ENCODE data around the gene THADA.

THADA gene

DNA sequence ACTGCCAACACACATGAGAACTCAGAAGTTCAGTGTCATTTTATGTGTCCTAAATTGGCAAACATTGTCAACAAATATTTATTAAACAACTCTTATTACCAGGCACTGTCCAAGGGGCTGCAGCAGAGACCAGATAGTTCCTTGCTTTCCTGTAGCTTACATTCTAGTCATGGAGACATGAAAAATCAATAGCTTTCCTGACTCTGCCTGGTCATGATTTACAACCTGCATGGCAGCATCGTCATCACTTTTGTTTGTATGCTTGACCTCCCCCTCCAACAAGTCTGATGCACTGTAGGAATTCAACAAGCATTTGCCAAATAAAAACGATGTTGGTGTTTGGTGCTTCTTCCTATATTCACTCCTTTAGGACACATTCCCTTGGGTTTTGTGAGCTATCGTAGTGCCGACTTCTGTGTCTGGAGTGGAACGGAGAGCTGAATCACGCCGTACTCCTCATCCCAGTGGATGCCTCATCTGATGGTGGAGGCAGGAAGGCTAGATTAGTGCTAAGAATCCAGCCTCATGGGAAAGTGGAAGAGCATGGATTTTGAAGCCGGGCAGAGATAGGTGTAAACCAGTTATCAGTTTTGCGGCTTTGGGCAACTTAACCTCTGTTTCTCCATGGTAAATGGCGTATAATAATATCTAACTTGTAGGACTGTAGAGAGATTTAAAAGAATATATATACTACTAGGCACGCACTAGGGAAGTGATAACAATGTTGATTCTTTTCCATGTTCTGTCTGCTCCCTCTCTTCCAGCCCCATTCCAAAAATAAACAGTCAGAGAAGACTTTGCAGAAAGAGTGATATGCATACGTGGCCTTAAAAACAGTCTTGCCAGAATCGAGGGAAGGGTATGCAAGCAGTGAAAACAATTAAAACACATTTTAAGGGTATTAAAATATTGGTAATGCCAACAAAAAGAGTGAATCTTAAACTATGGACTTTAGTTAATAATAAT, 249.0 kb downstream of the THADA start:
- no peak for DNase-seq

DNA sequence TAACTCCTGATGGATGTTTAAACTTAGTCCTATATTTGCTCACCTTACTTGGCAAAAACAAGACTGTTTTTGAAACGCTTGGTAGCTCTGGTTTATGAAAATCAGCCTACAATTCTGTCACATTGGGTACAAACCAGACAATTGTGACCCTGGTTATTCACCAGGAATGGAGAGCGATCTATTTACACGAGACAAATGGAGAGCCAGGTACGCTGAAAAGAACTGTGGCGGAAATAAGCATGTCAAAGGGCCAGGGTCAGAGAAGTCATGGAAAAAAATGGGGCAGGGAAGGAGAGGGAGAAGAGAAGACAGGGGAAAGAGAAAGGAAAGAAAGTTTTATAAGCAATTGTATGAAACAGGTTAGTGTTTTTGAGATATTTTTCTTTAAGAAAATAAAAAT, 250.0 kb downstream of the THADA start:
- no peak for DNase-seq

DNA sequence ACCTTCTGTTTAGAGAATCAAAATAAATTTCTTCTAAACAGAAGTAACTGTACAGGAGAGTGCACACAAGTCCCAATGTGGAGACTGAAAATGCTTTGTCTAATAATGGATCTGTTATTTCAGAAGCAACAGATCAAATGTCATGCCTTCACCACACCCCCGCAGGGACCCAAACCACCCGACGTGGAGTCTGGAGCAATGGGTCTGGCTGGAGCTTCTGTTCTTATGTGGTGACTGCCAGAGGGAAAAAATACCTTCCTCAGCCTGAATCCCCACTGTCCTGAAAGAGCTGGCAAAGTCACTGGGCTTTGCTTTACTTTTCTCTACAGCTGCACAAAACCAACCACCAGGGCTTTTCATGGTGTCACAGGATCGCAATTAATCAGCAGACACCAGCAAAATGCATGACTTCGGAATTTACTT, 250.4 kb downstream of the THADA start:
- no peak for DNase-seq

DNA sequence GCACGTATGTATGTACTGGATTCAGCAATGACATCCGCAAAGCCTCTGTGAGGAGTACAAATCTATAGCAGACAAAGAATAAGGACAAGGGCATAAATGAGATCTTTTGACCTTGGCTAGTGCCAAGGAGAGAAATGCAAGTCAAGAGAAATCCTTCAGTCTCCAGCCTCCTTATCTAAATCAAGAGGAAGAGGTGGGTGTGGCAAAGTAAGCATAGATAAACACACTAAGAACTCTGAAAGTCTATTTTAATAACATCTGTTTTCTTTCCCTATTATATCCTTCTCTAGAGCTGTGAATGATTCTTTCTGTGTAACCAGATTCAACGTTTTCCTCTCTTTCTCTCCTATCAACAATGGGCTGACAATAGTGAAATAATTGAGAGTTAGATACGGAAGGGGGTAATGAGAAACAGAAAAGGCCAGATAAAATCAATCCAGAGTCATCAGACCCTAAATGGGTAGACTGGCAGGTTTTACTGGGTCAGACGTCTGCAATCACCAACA, 250.9 kb downstream of the THADA start:
- no peak for DNase-seq

DNA sequence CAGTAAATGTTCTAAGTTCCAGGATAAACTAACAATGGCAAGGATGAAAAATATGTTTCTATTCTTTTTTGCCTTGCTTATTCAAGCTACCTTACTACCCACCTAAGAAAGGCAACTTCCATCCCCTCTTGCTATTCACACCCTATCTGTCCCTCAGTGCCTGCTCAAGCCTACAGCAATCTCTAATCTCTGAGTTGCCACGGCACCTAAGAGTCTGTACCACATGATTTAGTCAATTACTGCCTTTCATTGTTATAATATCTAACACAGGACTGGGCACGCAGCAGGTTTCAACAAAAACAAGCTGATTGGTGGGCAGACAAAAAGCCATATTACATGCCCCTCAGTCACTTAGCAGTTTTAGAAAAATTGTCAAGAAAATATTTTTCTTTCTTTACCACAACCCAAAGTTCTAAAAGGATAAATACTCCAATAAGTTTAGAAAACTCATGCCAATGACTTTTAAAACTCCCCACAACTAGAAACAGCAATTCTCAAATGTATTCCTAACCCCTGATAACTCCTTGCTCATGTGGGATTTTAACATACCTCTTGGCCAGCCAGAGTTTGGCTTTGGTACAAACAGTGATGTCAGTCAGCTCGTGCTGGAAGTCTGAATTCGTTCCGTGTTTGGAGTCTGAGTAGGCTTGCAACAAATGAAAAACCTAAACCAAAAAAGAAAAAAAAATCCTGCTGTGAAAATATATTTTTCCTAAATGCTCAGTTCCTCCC, 252.1 kb downstream of the THADA start:
- no peak for DNase-seq

DNA sequence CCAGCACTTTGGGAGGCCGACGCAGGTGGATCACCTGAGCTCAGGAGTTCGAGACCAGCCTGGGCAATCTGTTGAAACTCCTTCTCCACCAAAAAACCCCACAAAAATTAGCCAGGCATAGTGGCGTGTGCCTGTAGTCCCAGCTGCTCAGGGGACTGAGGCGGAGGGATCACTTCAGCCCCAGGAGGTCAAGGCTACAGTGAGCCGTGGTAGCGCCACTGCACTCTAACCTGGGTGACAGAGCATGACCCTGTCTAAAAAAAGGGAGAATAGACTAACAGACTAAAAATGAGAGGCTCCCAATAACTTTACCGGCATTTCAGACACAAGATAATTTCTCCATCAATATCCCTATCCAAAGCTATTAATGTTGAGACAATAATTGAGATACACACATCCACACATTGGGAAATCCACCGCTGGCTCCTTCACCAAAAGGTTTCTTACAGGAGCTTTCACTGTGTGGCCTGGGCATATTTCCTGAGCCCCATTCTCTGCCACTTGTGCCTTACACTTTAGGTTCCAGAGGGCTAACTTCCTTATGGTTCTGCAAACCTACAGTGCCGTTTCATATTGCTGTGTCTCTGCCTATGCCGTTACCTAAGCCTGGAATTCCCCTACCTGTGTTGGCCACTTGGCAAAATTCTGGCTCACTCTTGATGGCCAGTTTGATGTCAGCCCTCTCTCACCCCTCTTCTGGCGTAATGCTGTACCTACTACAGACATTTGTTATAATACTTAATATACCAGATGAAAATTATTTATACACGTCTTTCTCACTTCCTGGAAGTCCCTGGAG, 253.7 kb downstream of the THADA start:
- no peak for DNase-seq

DNA sequence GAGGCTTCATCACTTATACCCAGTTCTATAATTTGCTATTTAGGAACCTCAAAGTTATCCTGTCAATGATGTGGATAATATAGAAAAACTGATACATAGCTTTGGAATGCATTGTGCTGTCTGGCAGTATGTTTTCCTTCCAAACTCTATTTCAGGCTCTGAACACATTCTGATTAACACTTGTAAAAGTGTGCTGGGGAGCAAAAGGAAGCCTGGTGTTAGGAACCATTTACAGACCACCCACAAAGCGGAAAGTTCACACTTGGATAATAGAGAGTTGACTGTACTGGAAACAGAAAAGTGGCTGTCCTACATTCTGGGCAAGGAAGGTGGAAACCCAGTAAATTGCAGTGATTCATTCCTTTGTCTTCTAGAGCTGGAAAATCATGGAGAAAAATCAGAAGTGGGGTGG, 254.9 kb downstream of the THADA start:
- no peak for DNase-seq

DNA sequence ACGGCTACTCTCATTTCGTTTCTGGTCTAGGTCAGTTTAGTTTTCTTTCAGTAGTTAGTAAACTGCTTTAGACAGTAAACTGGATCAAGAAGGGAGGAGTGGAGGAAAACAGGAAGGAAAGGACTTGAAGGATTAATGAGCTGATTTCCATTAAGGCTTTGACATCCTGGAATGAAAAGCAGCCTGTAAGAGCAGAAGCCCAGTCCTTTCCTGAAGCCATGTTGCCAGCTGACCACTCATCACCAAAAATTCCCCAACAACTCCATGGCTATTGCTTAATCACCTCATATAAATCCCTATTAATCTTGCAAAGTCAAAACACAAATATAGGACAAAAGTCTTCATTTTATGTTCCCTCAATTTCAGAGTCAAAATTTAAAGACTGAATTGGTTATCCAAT, 255.8 kb downstream of the THADA start:
- no peak for DNase-seq

DNA sequence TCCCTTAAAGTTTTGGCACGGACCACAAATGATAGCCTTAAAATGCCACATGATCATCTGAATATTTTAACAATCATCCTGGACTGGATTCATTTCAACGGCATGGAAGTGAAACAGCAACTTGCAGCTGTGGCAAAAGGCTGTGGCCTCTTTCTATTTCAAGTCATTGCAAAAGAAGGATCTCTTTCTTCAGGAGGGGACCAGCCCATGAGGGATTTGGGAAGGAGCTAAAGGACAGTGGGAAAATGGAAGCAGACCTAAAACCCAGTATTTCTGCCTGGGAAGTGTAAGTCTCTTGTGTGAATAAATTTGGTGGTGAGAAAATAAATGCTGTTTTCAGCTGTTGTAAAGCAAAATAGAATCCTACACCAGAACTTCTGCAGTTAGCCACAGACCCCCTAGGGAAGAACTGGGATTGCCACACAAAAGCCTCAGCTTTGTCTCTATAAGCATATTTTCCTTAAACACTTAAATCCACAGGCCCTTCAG, 262.1 kb downstream of the THADA start:
- DNase-seq = no peak

DNA sequence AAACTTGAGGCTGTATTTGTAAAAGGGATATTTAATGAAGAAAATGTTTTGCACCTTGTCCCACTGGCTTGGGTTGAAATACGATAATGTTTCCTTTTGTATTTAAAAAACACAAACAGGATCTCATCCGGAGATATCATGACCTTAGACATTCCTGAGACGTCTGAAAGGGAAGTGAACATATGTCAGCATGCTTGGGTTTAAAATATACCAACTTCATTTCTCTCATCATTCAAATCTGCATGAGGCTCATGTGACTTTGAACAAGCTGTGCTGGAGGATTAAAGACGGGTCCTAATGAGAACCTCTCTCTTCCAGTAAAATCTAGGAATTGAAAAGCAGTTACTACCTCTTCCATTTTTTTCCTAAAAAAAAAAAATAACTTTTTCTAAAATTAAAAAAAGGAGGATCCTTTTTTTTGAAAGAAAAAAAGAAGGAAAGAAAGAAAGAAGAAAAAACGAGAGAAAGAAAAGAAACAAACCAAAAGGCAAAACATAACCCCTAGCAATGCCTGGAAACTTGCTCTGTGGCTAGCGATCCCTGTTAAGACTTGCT, 262.7 kb downstream of the THADA start:
- no peak for DNase-seq

DNA sequence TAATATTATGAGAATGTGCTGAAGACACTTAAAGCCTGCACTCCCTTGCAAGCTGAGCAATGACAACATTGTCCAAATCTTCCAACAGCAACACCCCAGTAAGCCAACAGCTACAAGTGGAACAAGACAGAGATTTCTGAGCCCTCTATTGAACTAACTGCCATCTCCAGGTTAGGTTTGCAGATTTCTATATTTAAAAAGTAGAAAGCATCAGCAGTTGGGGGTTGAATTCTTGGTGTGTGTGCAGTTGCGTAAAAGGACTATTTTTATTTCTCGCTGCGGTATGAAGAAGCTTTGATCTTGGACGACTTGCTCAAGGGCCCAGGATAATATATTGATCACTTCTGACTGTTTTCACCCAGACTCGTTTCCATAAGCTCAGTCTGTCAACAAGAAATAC, 263.2 kb downstream of the THADA start:
- no peak for DNase-seq

DNA sequence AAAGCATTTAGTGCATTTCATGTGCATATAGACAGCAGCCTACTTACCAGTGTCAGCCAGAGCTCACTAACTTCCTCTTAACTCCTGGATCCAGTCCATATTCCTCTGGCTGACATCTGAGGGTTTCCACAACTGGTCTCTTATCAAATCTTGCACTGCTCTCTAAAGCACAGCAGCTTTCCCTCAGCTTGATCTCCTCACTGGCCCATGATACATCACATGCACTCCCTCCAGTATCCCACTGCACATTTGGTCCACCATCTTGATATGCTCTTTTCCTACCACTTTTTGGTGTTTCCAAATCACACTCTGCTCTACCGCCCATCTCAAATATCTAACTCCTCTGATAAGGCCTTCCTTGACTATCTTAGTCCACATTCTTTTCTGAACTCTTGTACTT, 264.4 kb downstream of the THADA start:
- DNase-seq = no peak

DNA sequence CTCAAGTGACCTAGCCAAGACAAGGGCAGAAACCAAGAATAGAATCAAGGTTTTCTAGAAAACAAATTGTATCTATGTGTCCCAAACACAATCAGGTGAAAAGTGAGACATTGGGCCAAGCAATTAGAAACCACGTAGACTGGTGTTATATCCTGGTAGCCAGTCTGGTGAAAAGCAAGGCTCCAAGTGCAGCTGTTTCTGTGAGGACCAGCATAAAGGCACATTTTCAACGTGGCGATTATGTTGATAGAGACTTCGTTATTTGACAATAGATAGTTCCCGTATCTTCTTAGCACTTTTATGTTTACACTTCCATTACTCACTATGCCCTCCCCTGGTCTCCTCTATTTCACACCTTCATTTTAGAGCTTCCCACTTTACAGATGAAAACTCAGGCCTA, 266.2 kb downstream of the THADA start:
- DNase-seq = no peak

DNA sequence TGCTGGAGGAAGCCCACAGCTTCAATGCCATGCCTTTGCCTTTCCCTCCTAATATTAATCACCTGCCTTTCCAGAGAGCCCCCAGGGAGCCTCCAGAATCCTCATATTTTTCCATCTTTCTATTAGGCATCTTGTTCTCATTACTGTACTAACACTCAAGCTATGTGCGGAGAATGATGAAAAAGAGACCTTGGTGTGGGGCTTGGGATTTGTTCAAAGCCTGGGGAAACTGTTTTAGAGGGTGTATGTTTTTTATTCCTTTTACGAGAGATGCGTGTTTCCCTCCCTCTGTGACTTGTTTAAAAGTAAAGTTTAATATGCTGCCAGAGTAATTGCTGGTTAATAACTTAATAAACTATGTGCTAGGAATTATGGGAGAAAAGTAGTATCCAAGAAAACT, 267.0 kb downstream of the THADA start:
- no peak for DNase-seq

DNA sequence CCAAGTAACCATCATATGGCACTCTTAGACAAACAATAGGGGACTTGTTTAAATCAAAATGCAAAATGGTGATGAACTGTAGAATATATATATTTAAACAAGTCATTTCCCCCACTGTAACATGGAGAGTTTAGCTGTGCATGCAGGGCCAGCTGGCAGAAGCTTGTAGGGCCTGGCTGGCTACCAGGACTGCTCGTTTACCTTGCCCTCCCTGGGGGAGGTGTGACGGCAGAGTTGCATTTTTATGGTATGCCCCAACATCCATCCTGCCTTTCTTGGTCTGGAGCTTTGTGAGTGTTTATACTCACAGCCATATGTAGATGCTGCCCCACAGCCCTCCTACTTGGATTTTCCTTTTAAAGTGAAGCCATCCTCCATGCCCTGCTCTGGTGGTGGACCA, 267.7 kb downstream of the THADA start:
- DNase-seq = no peak

DNA sequence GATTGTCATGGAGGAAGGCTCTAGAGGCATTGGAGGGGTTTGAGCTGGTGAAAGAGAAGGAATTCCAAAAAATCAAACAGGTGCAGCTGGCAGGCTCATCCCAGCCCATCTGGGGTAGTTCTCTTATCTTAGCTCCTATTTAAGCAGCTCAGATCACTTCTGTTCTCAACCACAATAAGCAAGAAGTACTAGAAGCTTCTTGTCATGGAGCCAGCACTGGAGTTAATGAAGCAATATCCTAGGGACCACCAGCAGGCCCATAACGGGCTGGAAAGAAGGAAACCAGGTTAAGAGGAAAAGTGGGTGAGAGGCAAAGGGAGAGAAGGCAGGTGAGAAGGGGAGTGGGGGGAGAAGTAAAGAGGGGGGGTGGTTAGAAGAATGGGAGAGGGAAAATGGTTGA, 268.7 kb downstream of the THADA start:
- DNase-seq = no peak

DNA sequence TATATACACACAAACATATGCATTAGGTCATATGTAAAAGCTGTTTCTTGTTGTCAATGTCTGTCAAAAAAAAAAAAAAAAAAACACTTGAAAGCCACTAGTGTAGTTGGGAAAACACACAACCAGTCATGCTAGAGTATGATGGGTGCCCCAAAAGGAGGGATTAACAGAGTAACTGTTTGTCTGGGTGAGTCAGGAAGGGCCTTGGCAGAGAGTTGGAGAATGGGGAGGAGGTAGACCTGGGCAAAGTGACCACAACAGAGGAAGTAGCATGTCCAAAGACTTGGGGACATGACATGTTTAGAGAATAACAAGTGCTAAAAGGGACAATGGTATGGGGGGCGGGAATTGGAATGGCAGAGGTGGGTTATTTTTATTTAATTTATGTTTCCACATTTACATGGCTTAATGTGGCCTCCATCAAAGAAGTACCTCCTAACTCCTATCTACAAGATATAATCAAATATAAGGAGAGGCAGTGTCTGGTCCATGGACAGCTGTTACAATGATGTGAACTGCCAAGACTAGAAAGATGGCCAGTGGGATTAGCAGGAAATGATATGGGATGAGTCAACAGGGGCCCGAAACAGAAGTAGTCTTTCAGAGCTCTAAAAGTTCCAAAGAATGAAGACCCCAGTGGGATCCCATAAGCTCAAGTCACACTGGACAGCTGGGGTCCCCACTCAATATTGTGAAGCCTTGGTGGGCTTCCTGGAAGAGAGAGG, 269.6 kb downstream of the THADA start:
- DNase-seq = no peak

DNA sequence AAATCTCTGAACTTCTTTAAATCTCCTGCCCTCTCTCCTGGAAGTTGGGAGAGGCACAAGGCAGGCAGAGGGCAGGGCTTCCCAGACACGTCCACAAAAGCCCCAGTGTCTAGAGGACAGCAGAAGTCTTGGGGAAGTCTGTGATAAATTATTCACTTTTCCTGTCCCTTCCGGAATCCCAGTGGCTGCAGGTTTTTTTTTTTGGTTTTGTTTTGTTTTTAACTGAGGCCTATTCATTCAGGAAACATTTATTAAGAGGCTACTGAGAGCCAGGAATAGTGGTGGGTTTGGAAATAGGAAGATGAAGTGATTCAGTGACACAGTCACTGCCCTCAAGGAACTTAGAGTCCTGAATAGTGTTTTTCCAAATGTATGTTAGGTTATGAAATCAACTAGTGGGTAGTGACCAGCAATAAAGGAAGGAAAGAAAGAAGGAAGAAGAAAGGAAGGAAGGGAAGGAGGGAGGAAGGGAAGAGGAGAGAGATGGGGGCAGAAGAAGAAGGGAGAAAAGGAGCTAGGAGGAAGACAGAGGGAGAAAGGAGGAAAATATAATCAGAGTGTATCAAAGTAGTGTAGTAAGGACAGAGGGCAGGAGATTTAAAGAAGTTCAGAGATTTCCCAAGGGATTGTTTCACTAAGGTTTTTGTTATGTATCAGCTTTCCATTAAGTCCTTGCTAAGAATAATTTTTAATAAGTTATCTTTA, 270.6 kb downstream of the THADA start:
- no peak for DNase-seq

DNA sequence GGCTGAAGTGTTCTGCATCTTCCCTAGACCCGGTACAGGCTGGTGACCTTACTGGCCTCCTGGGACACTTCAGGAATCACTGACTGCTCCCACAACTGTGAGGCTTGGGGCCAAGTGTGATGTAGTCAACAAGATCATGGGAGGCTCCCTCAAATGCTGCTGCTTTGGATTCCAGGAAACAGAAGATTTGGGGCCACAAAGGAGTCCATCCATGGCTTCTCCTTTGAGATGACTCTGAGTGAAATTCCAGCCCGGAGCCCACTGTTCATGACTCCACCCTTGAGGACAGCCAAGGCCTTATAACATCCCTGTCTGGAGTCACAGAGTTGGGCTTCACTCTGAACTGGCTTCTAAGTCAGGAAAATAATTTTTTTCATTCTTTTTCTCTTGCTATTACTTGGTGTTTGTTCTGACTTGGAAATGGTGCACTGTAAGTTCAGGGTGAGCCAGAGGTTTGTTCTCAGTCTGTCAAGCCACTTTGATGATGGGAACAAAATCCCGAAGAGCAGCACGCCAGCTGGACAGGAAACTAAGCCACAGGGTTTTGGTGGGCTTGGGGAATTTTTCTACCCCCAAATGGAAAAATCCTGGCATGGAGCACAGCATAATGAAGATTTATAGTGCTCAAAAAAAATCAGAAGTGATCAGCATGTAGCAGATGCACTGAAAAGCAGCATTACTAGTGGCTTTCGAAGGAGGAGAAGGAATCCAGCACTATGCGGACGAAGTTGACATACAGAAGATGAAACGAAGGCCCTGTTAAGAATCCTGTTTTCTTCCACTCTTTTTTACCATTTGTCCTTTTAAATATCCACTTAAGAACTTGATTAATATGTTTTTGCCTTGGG, 271.4 kb downstream of the THADA start:
- DNase-seq = no peak

DNA sequence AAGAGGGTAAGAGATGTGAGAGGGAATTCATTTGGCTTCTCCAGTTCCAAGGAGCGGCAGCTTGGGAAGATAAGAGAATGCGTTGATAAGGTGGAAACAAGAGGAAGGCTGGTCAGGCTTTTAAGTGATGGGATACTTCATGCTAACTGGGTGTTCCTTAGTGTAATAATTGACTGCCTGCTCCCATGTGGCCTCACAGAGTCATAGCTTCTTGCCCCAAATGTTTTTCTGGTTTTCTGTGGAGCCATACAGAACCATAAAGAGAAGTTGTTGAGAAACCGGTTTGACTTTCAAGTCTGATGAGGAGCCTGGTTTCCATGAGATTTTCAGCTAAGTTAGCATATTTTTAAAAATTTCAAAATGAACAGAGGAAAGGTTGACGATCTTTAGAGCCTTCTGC, 272.0 kb downstream of the THADA start:
- DNase-seq = no peak
